ENCODE measurements around the gene PDCD1. TPM values are rescaled to one million over a fixed set of nuclear protein-coding genes. Genes with fewer than 3 reads are reported as not detected.
"Not testable (repeated sequence)": the region's sequence is repeated elsewhere in the genome, so short reads cannot be mapped to it uniquely, and the experiment has no call there.

Gene PDCD1
- total RNA-seq, 2 donors from 2014 or later = 0.27 to 0.80 TPM

- Histone ChIP-seq H3K4me3 (no peak overlapping the region), H3K9me3 (no peaks in the 10 kb centered on the region), H3K27ac (no peak overlapping the region), H3K27me3 (replicated peaks; ENCODE audit: insufficient read depth) (no peaks in the 10 kb centered on the region), H3K4me1 (replicated peaks) (no peaks in the 10 kb centered on the region), H3K36me3 (no peaks in the 10 kb centered on the region)
- no peak for TF ChIP-seq POLR2A (IDR thresholded peaks at IDR 0.05)
- no peak for TF ChIP-seq POLR2AphosphoS5 (IDR thresholded peaks at IDR 0.05)
- TF ChIP-seq CTCF (IDR thresholded peaks at IDR 0.05) = no peak
- no peak for DNase-seq (ENCODE audit: low spot score)
- WGBS = 88% methylated on average over 29 of the region's 29 CpGs
- intact Hi-C loops (cut with DNase I) = no loop called here
Measured at GRCh38 chr2:241809383-241810306, 49.0 kb downstream of the PDCD1 start.

GRCh38 chr2:241808721-241809382, 49.8 kb downstream of the PDCD1 start, which contains the start of gene NEU4:
Gene NEU4 (plus strand): TSS chr2:241809193. CDS start chr2:241814485, 5,292 bp downstream.
- H3K9me3 ChIP-seq = no peaks in the 10 kb centered on the region
- WGBS = 92% methylated on average over 31 of the region's 31 CpGs
- no peaks in the 10 kb centered on the region for H3K4me1 ChIP-seq (replicated peaks)
- intact Hi-C loops (cut with DNase I) = no loop called here
- no peaks in the 10 kb centered on the region for H3K27me3 ChIP-seq (replicated peaks; ENCODE audit: insufficient read depth)
- H3K4me3 ChIP-seq = no peak within 1 kb of the TSS
- TF ChIP-seq CTCF (IDR thresholded peaks at IDR 0.05) (no peak), POLR2AphosphoS5 (IDR thresholded peaks at IDR 0.05) (no peak), POLR2A (IDR thresholded peaks at IDR 0.05) (no peak)
- DNase-seq (ENCODE audit: low spot score) = no peak
- H3K27ac ChIP-seq = no peak within 1 kb of the TSS
- no peaks in the 10 kb centered on the region for H3K36me3 ChIP-seq

- TF ChIP-seq POLR2AphosphoS5 (IDR thresholded peaks at IDR 0.05) (no peak), CTCF (IDR thresholded peaks at IDR 0.05) (no peak), POLR2A (IDR thresholded peaks at IDR 0.05) (no peak)
- intact Hi-C loops (cut with DNase I) = no loop called here
- WGBS = 52% methylated on average over 16 of the region's 17 CpGs
- H3K36me3 ChIP-seq = no peaks in the 10 kb centered on the region
- peaks cover 4% of the 10 kb centered on the region for H3K4me1 ChIP-seq (replicated peaks)
- no peak for DNase-seq (ENCODE audit: low spot score)
- no peak overlapping the region for H3K27ac ChIP-seq
- no peaks in the 10 kb centered on the region for H3K9me3 ChIP-seq
- no peak overlapping the region for H3K4me3 ChIP-seq
- no peaks in the 10 kb centered on the region for H3K27me3 ChIP-seq (replicated peaks; ENCODE audit: insufficient read depth)
Measured at GRCh38 chr2:241808051-241808720, 50.5 kb downstream of the PDCD1 start.

- H3K27me3 ChIP-seq (replicated peaks; ENCODE audit: insufficient read depth); H3K9me3 ChIP-seq; DNase-seq (ENCODE audit: low spot score); H3K4me3 ChIP-seq; intact Hi-C loops (cut with DNase I); H3K27ac ChIP-seq; H3K36me3 ChIP-seq; H3K4me1 ChIP-seq (replicated peaks): not testable (repeated sequence)
- WGBS = no CpG with 5 or more reads among the region's 8 CpGs
Measured at GRCh38 chr2:241806217-241806616, 52.5 kb downstream of the PDCD1 start.
